ENCODE results near the gene TBKBP1. TPM values are rescaled to one million over a fixed set of nuclear protein-coding genes. Genes with fewer than 3 reads are reported as not detected.
"Not testable (repeated sequence)": the region's sequence is repeated elsewhere in the genome, so short reads cannot be mapped to it uniquely, and the experiment has no call there.

The TBKBP1 gene
- total and polyA plus RNA-seq, 4 donors, result 0.25 to 2.0 (median 1.5) TPM

GRCh38 chr17:47682138-47682537 lies 11.8 kb upstream of the TBKBP1 start:
- H3K27me3 ChIP-seq (ENCODE audit: control insufficient read depth in 4 of 4, insufficient read depth in 4 of 4, low read length in 3 of 4), result no peaks in the 10 kb centered on the region
- no peak overlapping the region for H3K4me3 ChIP-seq (ENCODE audit: low read depth in 1 of 3, low read length in 3 of 3)
- H3K27ac ChIP-seq (ENCODE audit: low read depth in 1 of 2, low read length in 2 of 2), result no peak overlapping the region
- TF ChIP-seq SP1 (IDR thresholded peaks at IDR 0.05) (no peak), CTCF (IDR thresholded peaks at IDR 0.05; ENCODE audit: low read depth, low read length, missing input control) (no peak), RXRA (IDR thresholded peaks at IDR 0.05) (no peak), RAD21 (IDR thresholded peaks at IDR 0.05) (no peak), EGR1 (IDR thresholded peaks at IDR 0.05; ENCODE audit: low read depth in 2 of 2) (no peak), ATF3 (IDR thresholded peaks at IDR 0.05) (no peak), YY1 (IDR thresholded peaks at IDR 0.05) (no peak), GABPA (IDR thresholded peaks at IDR 0.05 in 1 of 2, conservative IDR thresholded peaks at IDR 0.05 in 1 of 2) (no peak), NR2F2 (IDR thresholded peaks at IDR 0.05) (no peak), JUND (IDR thresholded peaks at IDR 0.05) (no peak)
- H3K36me3 ChIP-seq (ENCODE audit: control insufficient read depth in 4 of 4, insufficient read depth in 3 of 4, low read depth in 1 of 4, low read length in 3 of 4), result peaks cover 28 to 66% (median 52%) of the 10 kb centered on the region in 4 donors
- H3K4me1 ChIP-seq (ENCODE audit: control insufficient read depth in 4 of 4, insufficient read depth in 4 of 4, low read length in 3 of 4), result no peaks in the 10 kb centered on the region
- no peak overlapping the region for H3K9ac ChIP-seq (ENCODE audit: low read depth in 1 of 2, low read length in 2 of 2)
- 94% methylated on average over 2 of the region's 2 CpGs for WGBS
- DNase-seq (ENCODE audit: low spot score), result no peak
- H3K9me3 ChIP-seq (ENCODE audit: control insufficient read depth in 4 of 4, low read length in 3 of 4), result no peaks in the 10 kb centered on the region

- not testable (repeated sequence) for H3K27ac ChIP-seq (ENCODE audit: low read depth in 1 of 2, low read length in 2 of 2)
These were observed 11.2 kb upstream of the TBKBP1 start for GRCh38 chr17:47682727-47683126.

GRCh38 chr17:47684025-47684424 lies 9.9 kb upstream of the TBKBP1 start:
- DNase-seq (ENCODE audit: low spot score), result no peak

More at GRCh38 chr17:47682727-47683126, 11.2 kb upstream of the TBKBP1 start:
- not testable (repeated sequence) for H3K9ac ChIP-seq (ENCODE audit: low read depth in 1 of 2, low read length in 2 of 2); H3K4me3 ChIP-seq (ENCODE audit: low read depth in 1 of 3, low read length in 3 of 3); H3K9me3 ChIP-seq (ENCODE audit: control insufficient read depth in 4 of 4, low read length in 3 of 4); H3K4me1 ChIP-seq (ENCODE audit: control insufficient read depth in 4 of 4, insufficient read depth in 4 of 4, low read length in 3 of 4); DNase-seq (ENCODE audit: low spot score); H3K27me3 ChIP-seq (ENCODE audit: control insufficient read depth in 4 of 4, insufficient read depth in 4 of 4, low read length in 3 of 4)
- 89% methylated on average over 4 of the region's 4 CpGs for WGBS
- peaks cover 28 to 61% (median 47%) of the 10 kb centered on the region in 4 donors for H3K36me3 ChIP-seq (ENCODE audit: control insufficient read depth in 4 of 4, insufficient read depth in 3 of 4, low read depth in 1 of 4, low read length in 3 of 4)

More at GRCh38 chr17:47684025-47684424, 9.9 kb upstream of the TBKBP1 start:
- TF ChIP-seq CTCF (IDR thresholded peaks at IDR 0.05; ENCODE audit: low read depth, low read length, missing input control) (no peak), ATF3 (IDR thresholded peaks at IDR 0.05) (no peak), NR2F2 (IDR thresholded peaks at IDR 0.05) (no peak), ZBTB33 (IDR thresholded peaks at IDR 0.05) (no peak)
- Histone ChIP-seq H3K4me3 (ENCODE audit: low read depth in 1 of 3, low read length in 3 of 3) (no peak overlapping the region), H3K27me3 (ENCODE audit: control insufficient read depth in 4 of 4, insufficient read depth in 4 of 4, low read length in 3 of 4) (no peaks in the 10 kb centered on the region), H3K27ac (ENCODE audit: low read depth in 1 of 2, low read length in 2 of 2) (no peak overlapping the region), H3K9me3 (ENCODE audit: control insufficient read depth in 4 of 4, low read length in 3 of 4) (no peaks in the 10 kb centered on the region), H3K4me1 (ENCODE audit: control insufficient read depth in 4 of 4, insufficient read depth in 4 of 4, low read length in 3 of 4) (no peaks in the 10 kb centered on the region), H3K36me3 (ENCODE audit: control insufficient read depth in 4 of 4, insufficient read depth in 3 of 4, low read depth in 1 of 4, low read length in 3 of 4) (peaks cover 16 to 48% (median 38%) of the 10 kb centered on the region in 4 donors), H3K9ac (ENCODE audit: low read depth in 1 of 2, low read length in 2 of 2) (no peak overlapping the region)
- WGBS, result 95% methylated on average over 4 of the region's 4 CpGs
